ENCODE results near the gene SAT2.

GRCh38 chr17:7626956-7627249, 718 bp downstream of the SAT2 start:
- TF ChIP-seq POLR2AphosphoS5 (IDR thresholded peaks at IDR 0.05; ENCODE audit: low read depth) (no peak), CTCF (IDR thresholded peaks at IDR 0.05; ENCODE audit: insufficient read depth, low read length) (no peak), REST (IDR thresholded peaks at IDR 0.05; ENCODE audit: insufficient replicate concordance, low read depth) (no peak), GABPA (IDR thresholded peaks at IDR 0.05; ENCODE audit: low read depth) (no peak)

Data from HL-60 (cell line).